GM12872 (cell line): ENCODE data around the gene RPS16.

Experiments
- TF ChIP-seq, protein P1 (sequence below): IDR thresholded peaks from 3 replicates; pipeline ENCODE4 v1.5.1; 2011; ENCODE audit warnings: low read depth, mild to moderate bottlenecking, low read length, moderate library complexity; ENCODE audit not compliant: insufficient read depth

The RPS16 gene

GRCh38 chr19:39390751-39391437, 44.9 kb downstream of the RPS16 start, which contains the start of the genes MED29 and PAF1:
MED29 (plus strand) TSS chr19:39391378; CDS start chr19:39391423, 45 bp downstream.
PAF1 (minus strand) TSS chr19:39391106; CDS start chr19:39390864, 242 bp downstream.
- TF ChIP-seq, protein P1, sequence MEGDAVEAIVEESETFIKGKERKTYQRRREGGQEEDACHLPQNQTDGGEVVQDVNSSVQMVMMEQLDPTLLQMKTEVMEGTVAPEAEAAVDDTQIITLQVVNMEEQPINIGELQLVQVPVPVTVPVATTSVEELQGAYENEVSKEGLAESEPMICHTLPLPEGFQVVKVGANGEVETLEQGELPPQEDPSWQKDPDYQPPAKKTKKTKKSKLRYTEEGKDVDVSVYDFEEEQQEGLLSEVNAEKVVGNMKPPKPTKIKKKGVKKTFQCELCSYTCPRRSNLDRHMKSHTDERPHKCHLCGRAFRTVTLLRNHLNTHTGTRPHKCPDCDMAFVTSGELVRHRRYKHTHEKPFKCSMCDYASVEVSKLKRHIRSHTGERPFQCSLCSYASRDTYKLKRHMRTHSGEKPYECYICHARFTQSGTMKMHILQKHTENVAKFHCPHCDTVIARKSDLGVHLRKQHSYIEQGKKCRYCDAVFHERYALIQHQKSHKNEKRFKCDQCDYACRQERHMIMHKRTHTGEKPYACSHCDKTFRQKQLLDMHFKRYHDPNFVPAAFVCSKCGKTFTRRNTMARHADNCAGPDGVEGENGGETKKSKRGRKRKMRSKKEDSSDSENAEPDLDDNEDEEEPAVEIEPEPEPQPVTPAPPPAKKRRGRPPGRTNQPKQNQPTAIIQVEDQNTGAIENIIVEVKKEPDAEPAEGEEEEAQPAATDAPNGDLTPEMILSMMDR = no peak

- TF ChIP-seq, protein P1 = no peak
Measured at GRCh38 chr19:39390451-39390750, 45.3 kb downstream of the RPS16 start.

GRCh38 chr19:39389631-39390414, 45.9 kb downstream of the RPS16 start:
- TF ChIP-seq, protein P1 = no peak

DNA sequence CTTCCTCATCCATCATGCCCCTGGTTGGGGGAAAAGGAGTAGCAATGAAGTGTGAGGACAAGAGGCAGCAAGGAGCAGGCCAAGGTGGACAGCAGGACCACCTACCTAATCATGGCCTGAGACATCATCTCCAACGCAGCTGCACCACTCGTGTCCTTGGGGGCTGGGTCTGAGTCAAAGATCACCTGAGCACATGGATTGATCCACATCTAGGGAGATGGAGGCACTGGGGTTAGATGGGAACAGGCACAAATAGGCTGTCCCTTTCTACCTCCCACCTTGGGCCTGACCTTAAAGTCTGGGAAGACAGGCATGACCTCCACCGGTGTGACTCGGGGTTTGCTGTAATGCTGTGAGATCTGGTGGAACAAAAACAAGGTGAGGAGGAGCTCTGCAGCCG, 47.1 kb downstream of the RPS16 start:
- TF ChIP-seq, protein P1 = no peak

DNA sequence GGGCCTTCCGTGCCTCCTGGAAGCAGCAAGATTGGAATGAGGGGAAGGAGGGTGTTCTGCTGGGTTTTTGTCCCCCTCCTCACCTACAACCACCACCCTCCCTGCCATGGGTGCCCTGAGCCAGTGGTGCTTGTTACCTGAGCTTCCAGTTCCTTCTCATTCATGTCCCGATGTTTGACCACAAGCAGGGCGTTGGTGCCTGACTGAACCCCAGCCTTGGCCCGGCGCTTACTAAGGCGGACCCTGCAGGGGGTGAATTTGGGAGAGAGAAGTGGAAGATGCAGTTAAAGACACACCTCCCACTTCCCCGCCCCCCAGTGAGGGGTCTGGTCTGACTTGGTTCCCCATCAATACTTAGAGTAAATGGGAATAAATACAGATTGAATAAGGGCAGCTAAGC, 49.2 kb downstream of the RPS16 start:
- TF ChIP-seq, protein P1 = no peak

- TF ChIP-seq, protein P1 = no peak
Measured at GRCh38 chr19:39385629-39386411, 49.9 kb downstream of the RPS16 start.
